GM12872 (cell line): ENCODE data around the gene PM20D2.

Source experiments
- TF ChIP-seq, protein P1 (sequence below): IDR thresholded peaks from 3 replicates; pipeline ENCODE4 v1.5.1; 2011; ENCODE audit warnings: low read depth, mild to moderate bottlenecking, low read length, moderate library complexity; ENCODE audit not compliant: insufficient read depth

Gene PM20D2

DNA sequence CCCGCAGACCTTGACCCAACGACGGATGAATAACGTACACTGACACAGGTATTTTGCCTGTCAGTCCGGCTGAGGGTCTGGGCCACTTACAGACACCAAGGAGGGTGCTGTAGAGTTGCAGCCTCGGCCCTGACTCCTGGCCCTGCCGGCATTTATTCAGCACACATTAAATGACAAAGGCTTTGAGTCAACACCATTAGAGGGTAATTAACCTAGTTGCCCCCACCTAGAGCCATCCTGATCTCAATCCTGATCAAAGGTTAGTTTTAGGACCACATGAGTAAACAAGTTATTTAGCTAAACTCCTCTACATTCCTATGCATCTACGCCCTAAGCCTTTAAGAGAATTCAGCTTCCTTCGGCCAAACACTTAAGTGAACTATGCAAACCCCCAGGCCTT is 11.9 kb upstream of the PM20D2 start:
- TF ChIP-seq, protein P1, sequence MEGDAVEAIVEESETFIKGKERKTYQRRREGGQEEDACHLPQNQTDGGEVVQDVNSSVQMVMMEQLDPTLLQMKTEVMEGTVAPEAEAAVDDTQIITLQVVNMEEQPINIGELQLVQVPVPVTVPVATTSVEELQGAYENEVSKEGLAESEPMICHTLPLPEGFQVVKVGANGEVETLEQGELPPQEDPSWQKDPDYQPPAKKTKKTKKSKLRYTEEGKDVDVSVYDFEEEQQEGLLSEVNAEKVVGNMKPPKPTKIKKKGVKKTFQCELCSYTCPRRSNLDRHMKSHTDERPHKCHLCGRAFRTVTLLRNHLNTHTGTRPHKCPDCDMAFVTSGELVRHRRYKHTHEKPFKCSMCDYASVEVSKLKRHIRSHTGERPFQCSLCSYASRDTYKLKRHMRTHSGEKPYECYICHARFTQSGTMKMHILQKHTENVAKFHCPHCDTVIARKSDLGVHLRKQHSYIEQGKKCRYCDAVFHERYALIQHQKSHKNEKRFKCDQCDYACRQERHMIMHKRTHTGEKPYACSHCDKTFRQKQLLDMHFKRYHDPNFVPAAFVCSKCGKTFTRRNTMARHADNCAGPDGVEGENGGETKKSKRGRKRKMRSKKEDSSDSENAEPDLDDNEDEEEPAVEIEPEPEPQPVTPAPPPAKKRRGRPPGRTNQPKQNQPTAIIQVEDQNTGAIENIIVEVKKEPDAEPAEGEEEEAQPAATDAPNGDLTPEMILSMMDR = no peak

DNA sequence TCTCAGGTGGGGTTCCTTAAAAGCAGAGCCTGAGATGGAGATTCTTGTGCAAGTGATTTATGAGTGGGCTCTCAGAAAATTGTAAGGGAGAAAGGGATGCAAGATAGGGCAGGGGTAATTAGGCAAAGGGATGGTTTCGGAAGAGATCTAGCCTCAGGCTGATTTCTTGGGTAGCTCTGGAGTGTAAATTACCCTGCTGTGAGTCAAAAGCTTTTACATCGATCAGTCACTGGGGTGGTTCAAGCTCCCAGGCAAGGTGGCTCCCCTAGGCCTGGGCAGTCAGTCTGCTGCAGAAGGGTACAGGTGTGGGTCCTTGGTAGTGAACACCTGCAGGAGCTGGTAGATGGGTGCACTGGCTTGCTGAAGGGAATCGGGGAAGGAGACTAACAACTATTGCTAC is 11.1 kb upstream of the PM20D2 start:
- TF ChIP-seq, protein P1 = no peak

DNA sequence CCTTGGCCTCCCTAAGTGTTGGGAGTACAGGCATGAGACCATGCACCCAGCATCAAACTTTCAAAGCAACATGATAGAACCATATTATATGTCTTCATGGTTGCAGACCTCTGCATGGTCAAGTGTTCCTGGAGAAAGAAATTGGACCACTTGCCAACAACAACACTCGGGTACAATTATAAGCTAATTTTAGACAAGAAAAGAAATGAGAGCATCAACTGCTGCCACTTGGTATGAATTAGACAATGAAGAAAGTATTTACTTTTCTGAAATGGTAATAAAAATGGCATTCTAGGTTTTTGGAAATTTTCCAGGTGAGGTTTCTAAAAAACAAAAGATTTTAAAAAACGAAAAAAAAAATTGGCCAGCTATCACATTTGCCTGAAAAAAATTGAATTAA is 7.7 kb upstream of the PM20D2 start:
- TF ChIP-seq, protein P1 = no peak

DNA sequence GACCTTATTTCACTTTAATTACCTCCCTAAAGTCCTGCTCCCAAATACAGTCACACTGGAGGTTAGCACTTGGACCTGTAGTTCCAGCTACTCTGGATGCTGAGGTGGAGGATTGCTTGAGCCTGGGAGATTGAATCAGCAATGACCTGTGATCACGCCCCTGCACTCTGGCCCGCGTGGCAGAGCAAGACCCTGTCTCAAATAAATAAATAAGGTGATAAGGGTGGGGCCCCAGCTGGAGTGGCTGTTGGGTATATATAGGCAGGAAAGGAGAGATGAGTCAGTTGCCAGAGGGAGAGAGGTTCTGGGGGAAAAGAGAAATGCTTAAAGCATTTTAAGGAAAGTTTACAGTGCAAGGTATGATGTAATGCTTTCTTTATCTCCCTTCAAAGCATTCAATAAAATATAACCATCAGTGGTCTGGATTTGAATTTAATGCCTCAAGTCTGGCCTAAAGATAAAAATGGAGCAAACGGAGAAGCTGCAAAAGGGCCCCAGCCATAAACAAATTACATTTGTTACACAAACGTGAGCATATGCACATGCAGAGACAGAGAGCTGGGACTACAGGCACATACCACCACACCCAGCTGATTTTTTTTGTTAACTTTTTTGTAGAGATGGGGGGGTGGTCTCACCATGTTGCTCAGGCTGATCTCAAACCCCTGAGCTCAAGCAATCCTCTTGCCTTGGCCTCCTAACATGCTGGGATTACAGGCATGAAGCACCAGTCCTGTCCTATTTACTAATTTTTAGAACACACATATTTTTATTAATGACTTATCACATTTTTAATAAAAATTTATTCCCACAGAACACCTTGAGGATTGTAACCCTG is 6.1 kb upstream of the PM20D2 start:
- TF ChIP-seq, protein P1 = no peak

DNA sequence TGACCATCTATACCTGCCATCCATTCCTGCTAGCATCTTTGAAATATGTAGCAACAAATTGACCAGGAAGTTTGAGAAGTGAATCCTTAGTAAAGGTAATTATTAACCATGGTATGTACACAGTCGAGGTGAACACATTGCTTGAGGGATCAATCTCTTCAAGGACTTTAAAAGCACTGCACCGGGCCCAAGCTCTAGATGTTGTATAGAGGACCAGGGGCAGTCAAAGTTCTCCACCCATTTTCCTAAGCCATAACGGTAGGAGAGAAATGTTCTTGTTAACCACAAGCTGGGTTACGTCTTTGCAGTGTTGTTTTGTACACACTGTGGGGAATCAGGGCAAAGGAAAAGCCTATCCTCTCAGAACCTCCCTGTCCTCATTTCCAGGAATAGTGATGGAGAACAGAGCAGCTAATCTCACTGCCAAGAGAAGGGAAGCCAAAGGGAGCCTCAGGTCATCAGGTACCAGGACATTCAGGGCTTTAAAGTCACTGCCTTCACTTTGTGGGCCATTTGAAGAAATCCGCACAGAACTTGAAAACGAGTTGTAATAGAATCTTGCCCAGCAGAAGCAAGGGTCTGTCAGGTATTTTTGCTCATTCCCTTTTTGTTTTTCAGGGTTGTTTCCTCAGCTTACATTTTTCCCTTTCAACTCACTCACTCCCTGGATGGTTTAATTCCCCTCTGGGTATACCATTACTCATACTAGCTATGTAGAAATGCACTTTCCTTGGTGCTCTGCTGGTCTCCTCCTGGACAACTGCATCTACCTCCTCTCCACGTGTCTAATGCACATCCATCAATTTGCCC is 5.3 kb upstream of the PM20D2 start:
- TF ChIP-seq, protein P1 = no peak

DNA sequence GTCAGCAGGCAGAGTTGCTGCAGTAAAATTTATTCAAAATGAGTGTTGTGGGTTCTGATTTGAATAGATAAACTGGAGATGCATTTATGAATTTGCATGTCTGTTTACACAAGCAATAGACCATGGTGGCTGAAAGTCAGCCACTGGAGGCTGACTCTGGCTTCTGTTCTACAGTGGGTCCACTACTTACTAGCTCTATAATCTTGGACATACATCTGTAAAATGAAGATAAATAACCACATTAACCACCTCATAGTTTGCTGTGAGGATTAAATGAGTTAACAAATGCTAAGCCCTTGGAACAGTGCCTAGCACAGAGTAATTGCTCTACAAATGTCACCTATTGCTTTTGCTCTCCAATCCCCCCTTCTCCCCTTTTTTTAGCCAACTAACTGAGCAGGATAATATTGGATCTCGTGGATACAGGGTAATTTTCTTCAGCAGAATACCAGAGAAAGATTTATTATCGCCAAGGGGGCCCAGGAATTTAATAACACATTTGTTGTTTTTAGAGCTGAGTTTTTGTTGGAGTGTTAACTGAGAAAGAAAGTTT is 1.4 kb upstream of the PM20D2 start:
- TF ChIP-seq, protein P1 = no peak
